ENCODE results near the gene FGF9.

The FGF9 gene

GRCh38 chr13:21730186-21730880 is 59.5 kb downstream of the FGF9 start:
- H3K4me2 ChIP-seq (ENCODE audit: low read length, poor library complexity, severe bottlenecking), result no peak overlapping the region
- H2BK12ac ChIP-seq (ENCODE audit: low read length in 2 of 2), result no peak overlapping the region
- H3K36me3 ChIP-seq (ENCODE audit: control insufficient read depth in 1 of 2, insufficient read depth in 2 of 2, low read depth in 1 of 2, low read length in 2 of 2), result no peaks in the 10 kb centered on the region
- H3K9me3 ChIP-seq (ENCODE audit: control insufficient read depth, low read length), result peaks cover 12% of the 10 kb centered on the region
- no peak overlapping the region for H2BK15ac ChIP-seq (ENCODE audit: low read depth, poor library complexity, severe bottlenecking)
- H3K18ac ChIP-seq (ENCODE audit: low read depth in 1 of 2, low read length in 2 of 2), result no peak overlapping the region
- peaks cover 0 to 3% of the 10 kb centered on the region in 2 experiments for H3K27me3 ChIP-seq (ENCODE audit: control insufficient read depth in 1 of 2, insufficient read depth in 1 of 2, low read length in 2 of 2)
- H2BK5ac ChIP-seq (ENCODE audit: low read depth, low read length, poor library complexity, severe bottlenecking), result no peak overlapping the region
- no peak overlapping the region for H3K14ac ChIP-seq (ENCODE audit: low read length in 2 of 2)
- H2BK120ac ChIP-seq (ENCODE audit: low read depth, low read length), result no peak overlapping the region
- DNase-seq, result no peak
- no peak overlapping the region for H3K27ac ChIP-seq (ENCODE audit: low read length, poor library complexity, severe bottlenecking)
- H3K4me1 ChIP-seq (ENCODE audit: control insufficient read depth, insufficient read depth, low read depth, low read length), result peaks cover 5% of the 10 kb centered on the region
- H2AFZ ChIP-seq (ENCODE audit: low read depth, low read length), result no peak overlapping the region
- H2AK5ac ChIP-seq (ENCODE audit: low read length, severe bottlenecking), result no peak overlapping the region
- H3K4me3 ChIP-seq (ENCODE audit: insufficient read depth in 1 of 2, low read depth in 1 of 2, low read length in 2 of 2), result no peak overlapping the region
- H3K79me1 ChIP-seq (replicated peaks; ENCODE audit: low read length, poor library complexity, severe bottlenecking), result no peaks in the 10 kb centered on the region
- WGBS, result 82% methylated on average over 8 of the region's 9 CpGs
- no peak overlapping the region for H4K91ac ChIP-seq (ENCODE audit: low read length)
- H4K8ac ChIP-seq (ENCODE audit: low read length), result no peak overlapping the region
- H3K23ac ChIP-seq (ENCODE audit: low read length in 2 of 2), result no peak overlapping the region
- no peak overlapping the region for H3K9ac ChIP-seq (ENCODE audit: low read length)
- H3K4ac ChIP-seq (ENCODE audit: low read depth in 1 of 2, low read length in 2 of 2), result no peak overlapping the region

GRCh38 chr13:21733475-21734263 is 62.8 kb downstream of the FGF9 start:
- no peak overlapping the region for H4K91ac ChIP-seq (ENCODE audit: low read length)

GRCh38 chr13:21734961-21735360 is 64.1 kb downstream of the FGF9 start:
- Histone ChIP-seq H2AFZ (ENCODE audit: low read depth, low read length) (no peak overlapping the region), H3K4me1 (ENCODE audit: control insufficient read depth, insufficient read depth, low read depth, low read length) (peaks cover 10% of the 10 kb centered on the region), H2BK120ac (ENCODE audit: low read depth, low read length) (no peak overlapping the region), H3K79me1 (replicated peaks; ENCODE audit: low read length, poor library complexity, severe bottlenecking) (no peaks in the 10 kb centered on the region), H3K27ac (ENCODE audit: low read length, poor library complexity, severe bottlenecking) (no peak overlapping the region), H3K36me3 (ENCODE audit: control insufficient read depth in 1 of 2, insufficient read depth in 2 of 2, low read depth in 1 of 2, low read length in 2 of 2) (no peaks in the 10 kb centered on the region), H2AK5ac (ENCODE audit: low read length, severe bottlenecking) (no peak overlapping the region), H2BK15ac (ENCODE audit: low read depth, poor library complexity, severe bottlenecking) (no peak overlapping the region), H2BK12ac (ENCODE audit: low read length in 2 of 2) (no peak overlapping the region), H3K9me3 (ENCODE audit: control insufficient read depth, low read length) (peaks cover 5% of the 10 kb centered on the region), H4K8ac (ENCODE audit: low read length) (no peak overlapping the region), H4K91ac (ENCODE audit: low read length) (no peak overlapping the region), H3K9ac (ENCODE audit: low read length) (no peak overlapping the region), H2BK5ac (ENCODE audit: low read depth, low read length, poor library complexity, severe bottlenecking) (no peak overlapping the region), H3K27me3 (ENCODE audit: control insufficient read depth in 1 of 2, insufficient read depth in 1 of 2, low read length in 2 of 2) (peaks cover 0 to 3% of the 10 kb centered on the region in 2 experiments), H3K23ac (ENCODE audit: low read length in 2 of 2) (no peak overlapping the region), H3K4ac (ENCODE audit: low read depth in 1 of 2, low read length in 2 of 2) (no peak overlapping the region), H3K4me3 (ENCODE audit: insufficient read depth in 1 of 2, low read depth in 1 of 2, low read length in 2 of 2) (no peak overlapping the region), H3K18ac (ENCODE audit: low read depth in 1 of 2, low read length in 2 of 2) (no peak overlapping the region), H3K4me2 (ENCODE audit: low read length, poor library complexity, severe bottlenecking) (no peak overlapping the region), H3K14ac (ENCODE audit: low read length in 2 of 2) (no peak overlapping the region)
- no peak for DNase-seq
- WGBS, result 87% methylated on average over 7 of the region's 7 CpGs

More at GRCh38 chr13:21733475-21734263, 62.8 kb downstream of the FGF9 start:
- H2BK15ac ChIP-seq (ENCODE audit: low read depth, poor library complexity, severe bottlenecking), result no peak overlapping the region
- H3K4me3 ChIP-seq (ENCODE audit: insufficient read depth in 1 of 2, low read depth in 1 of 2, low read length in 2 of 2), result no peak overlapping the region
- no peak overlapping the region for H2AFZ ChIP-seq (ENCODE audit: low read depth, low read length)
- H2BK120ac ChIP-seq (ENCODE audit: low read depth, low read length), result no peak overlapping the region
- no peak overlapping the region for H3K4me2 ChIP-seq (ENCODE audit: low read length, poor library complexity, severe bottlenecking)
- H3K23ac ChIP-seq (ENCODE audit: low read length in 2 of 2), result no peak overlapping the region
- H2BK12ac ChIP-seq (ENCODE audit: low read length in 2 of 2), result no peak overlapping the region
- no peak overlapping the region for H2AK5ac ChIP-seq (ENCODE audit: low read length, severe bottlenecking)
- no peak for DNase-seq
- H3K27me3 ChIP-seq (ENCODE audit: control insufficient read depth in 1 of 2, insufficient read depth in 1 of 2, low read length in 2 of 2), result peaks cover 0 to 3% of the 10 kb centered on the region in 2 experiments
- no peak overlapping the region for H3K18ac ChIP-seq (ENCODE audit: low read depth in 1 of 2, low read length in 2 of 2)
- peaks cover 10% of the 10 kb centered on the region for H3K4me1 ChIP-seq (ENCODE audit: control insufficient read depth, insufficient read depth, low read depth, low read length)
- no peak overlapping the region for H3K14ac ChIP-seq (ENCODE audit: low read length in 2 of 2)
- no peaks in the 10 kb centered on the region for H3K79me1 ChIP-seq (replicated peaks; ENCODE audit: low read length, poor library complexity, severe bottlenecking)
- H3K9me3 ChIP-seq (ENCODE audit: control insufficient read depth, low read length), result peaks cover 9% of the 10 kb centered on the region
- no peak overlapping the region for H3K9ac ChIP-seq (ENCODE audit: low read length)
- WGBS, result 54% methylated on average over 8 of the region's 9 CpGs
- no peak overlapping the region for H3K4ac ChIP-seq (ENCODE audit: low read depth in 1 of 2, low read length in 2 of 2)
- H2BK5ac ChIP-seq (ENCODE audit: low read depth, low read length, poor library complexity, severe bottlenecking), result no peak overlapping the region
- H3K27ac ChIP-seq (ENCODE audit: low read length, poor library complexity, severe bottlenecking), result peak overlapping the region; percentile 5
- no peak overlapping the region for H4K8ac ChIP-seq (ENCODE audit: low read length)
- H3K36me3 ChIP-seq (ENCODE audit: control insufficient read depth in 1 of 2, insufficient read depth in 2 of 2, low read depth in 1 of 2, low read length in 2 of 2), result no peaks in the 10 kb centered on the region

- Histone ChIP-seq H2BK15ac (ENCODE audit: low read depth, poor library complexity, severe bottlenecking) (no peak overlapping the region), H3K4me3 (ENCODE audit: insufficient read depth in 1 of 2, low read depth in 1 of 2, low read length in 2 of 2) (no peak overlapping the region), H2AK5ac (ENCODE audit: low read length, severe bottlenecking) (no peak overlapping the region), H3K27me3 (ENCODE audit: control insufficient read depth in 1 of 2, insufficient read depth in 1 of 2, low read length in 2 of 2) (peaks cover 0 to 3% of the 10 kb centered on the region in 2 experiments), H3K4me1 (ENCODE audit: control insufficient read depth, insufficient read depth, low read depth, low read length) (peaks cover 10% of the 10 kb centered on the region), H4K91ac (ENCODE audit: low read length) (no peak overlapping the region), H2BK12ac (ENCODE audit: low read length in 2 of 2) (no peak overlapping the region), H3K9me3 (ENCODE audit: control insufficient read depth, low read length) (peaks cover 5% of the 10 kb centered on the region), H3K9ac (ENCODE audit: low read length) (no peak overlapping the region), H4K8ac (ENCODE audit: low read length) (no peak overlapping the region), H3K14ac (ENCODE audit: low read length in 2 of 2) (no peak overlapping the region), H2AFZ (ENCODE audit: low read depth, low read length) (no peak overlapping the region), H2BK5ac (ENCODE audit: low read depth, low read length, poor library complexity, severe bottlenecking) (no peak overlapping the region), H2BK120ac (ENCODE audit: low read depth, low read length) (no peak overlapping the region), H3K36me3 (ENCODE audit: control insufficient read depth in 1 of 2, insufficient read depth in 2 of 2, low read depth in 1 of 2, low read length in 2 of 2) (no peaks in the 10 kb centered on the region), H3K23ac (ENCODE audit: low read length in 2 of 2) (no peak overlapping the region), H3K79me1 (replicated peaks; ENCODE audit: low read length, poor library complexity, severe bottlenecking) (no peaks in the 10 kb centered on the region), H3K27ac (ENCODE audit: low read length, poor library complexity, severe bottlenecking) (peak overlapping the region; percentile 53), H3K4ac (ENCODE audit: low read depth in 1 of 2, low read length in 2 of 2) (no peak overlapping the region), H3K18ac (ENCODE audit: low read depth in 1 of 2, low read length in 2 of 2) (no peak overlapping the region), H3K4me2 (ENCODE audit: low read length, poor library complexity, severe bottlenecking) (peak overlapping the region; percentile 30)
- DNase-seq, result no peak
- 51% methylated on average over 14 of the region's 14 CpGs for WGBS
Measured at GRCh38 chr13:21735701-21736401, 65.0 kb downstream of the FGF9 start.

Data from mesenchymal stem cell (in vitro differentiated cells and primary cell).